NCI-H1105 (cell line): Measurements from ENCODE around the gene CBARP.

Experiments used
- DNase-seq: peaks from one replicate; lab custom pipeline; 2025; lab: John Stamatoyannopoulos, UW

The CBARP gene

GRCh38 chr19:1275260-1275975, 37.6 kb upstream of the CBARP start, which contains the start of gene FAM174C:
TSS of gene FAM174C (plus strand) at chr19:1275530. CDS start at chr19:1275550, 20 bp downstream.
- DNase-seq: peak; percentile 98

DNA sequence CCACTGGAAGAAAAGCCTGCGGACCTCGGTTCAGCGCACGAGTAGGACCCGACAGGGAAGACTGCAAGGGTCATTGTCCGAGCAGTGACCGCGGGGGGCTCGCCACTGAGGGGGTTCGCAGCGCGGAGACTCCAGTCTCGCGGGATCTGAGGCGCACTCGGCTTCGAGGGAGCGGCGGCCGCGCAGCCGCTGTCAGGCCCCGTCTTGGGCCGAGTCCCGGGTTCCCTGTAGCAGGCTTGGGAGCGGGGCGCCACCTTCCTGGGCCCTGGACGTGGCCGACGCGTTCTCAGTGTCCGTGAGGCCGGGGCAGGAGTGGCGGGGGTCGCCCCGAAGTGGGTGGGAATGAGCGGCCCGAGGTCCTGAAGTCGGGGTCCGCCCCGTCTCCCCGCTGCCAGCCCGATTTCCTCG, 37.1 kb upstream of the CBARP start:
- DNase-seq: peak; percentile 60

DNA sequence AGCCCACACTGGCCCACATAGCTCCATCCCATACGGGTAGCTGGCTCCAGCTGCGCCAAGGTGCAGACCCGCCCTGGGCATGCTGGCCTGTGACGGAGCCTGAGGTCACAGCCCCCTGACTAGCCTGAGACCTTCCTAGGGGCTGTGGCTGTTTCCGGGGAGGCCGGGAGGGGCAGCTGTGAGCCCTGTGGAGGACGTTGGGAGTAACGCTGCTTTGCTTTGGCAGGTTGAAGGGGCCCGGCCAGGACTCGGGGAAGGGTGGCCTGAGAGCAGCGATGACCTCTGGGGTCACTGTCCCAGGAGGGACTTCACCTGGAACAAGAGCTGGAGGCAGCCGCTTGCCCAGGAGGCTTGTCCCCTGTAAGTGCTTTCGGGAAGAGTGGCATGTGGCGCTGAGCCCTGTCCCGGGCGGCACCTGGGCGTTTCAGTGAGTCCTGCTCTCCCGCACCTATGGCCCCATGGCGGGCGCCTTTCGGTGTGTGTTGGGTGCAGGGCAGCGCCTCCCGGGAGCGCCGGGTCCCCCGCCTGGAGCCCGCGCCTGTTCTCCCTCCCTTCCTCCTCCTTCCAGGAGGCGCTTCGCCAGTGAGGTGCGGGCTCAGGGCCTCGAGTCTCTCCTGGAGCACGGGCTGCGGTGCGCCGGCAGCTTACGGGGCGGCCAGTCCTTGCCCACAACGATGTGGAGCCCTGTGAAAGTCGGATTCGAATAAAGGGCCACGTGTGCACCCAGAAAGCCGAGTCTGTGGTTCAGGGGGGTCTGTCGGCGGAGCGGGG, 36.5 kb upstream of the CBARP start:
- no peak for DNase-seq

- no peak for DNase-seq
Observed at GRCh38 chr19:1273263-1274041, 35.6 kb upstream of the CBARP start.

- DNase-seq: no peak
Observed at GRCh38 chr19:1272423-1273262, 34.8 kb upstream of the CBARP start.

GRCh38 chr19:1271528-1272422, 34.0 kb upstream of the CBARP start:
- no peak for DNase-seq

- DNase-seq: no peak
Observed at GRCh38 chr19:1270854-1271527, 33.2 kb upstream of the CBARP start.

- no peak for DNase-seq
Observed at GRCh38 chr19:1270213-1270853, 32.5 kb upstream of the CBARP start.

GRCh38 chr19:1269478-1270212, 31.8 kb upstream of the CBARP start:
- peak; percentile 75 for DNase-seq

DNA sequence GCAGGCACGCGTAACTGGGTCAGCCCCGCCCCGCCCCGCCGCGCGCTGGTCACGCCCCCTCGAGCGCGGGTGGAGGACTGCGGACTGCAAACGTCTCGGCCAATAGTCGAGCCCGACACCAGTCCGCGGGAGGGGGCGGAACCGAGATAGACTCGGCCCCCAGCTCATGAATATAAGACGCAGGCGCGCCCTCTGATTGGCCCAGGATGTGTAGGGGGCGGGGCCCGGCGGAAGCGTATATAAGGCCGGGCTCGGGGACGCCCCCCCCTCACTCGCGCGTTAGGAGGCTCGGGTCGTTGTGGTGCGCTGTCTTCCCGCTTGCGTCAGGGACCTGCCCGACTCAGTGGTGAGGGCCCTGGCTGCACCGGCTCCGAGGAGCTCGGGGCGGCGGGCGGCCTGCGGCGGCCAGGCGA, 31.3 kb upstream of the CBARP start, which contains the start of gene CIRBP:
CIRBP (plus strand) TSS at position 268 of the 413 bp plus-strand sequence. CDS start 1,602 bp downstream, outside the sequence.
- peak; percentile 98 for DNase-seq

- DNase-seq: no peak
Observed at GRCh38 chr19:1268226-1269064, 30.6 kb upstream of the CBARP start.

GRCh38 chr19:1267477-1268225, 29.8 kb upstream of the CBARP start:
- DNase-seq: no peak

GRCh38 chr19:1266916-1267476, 29.2 kb upstream of the CBARP start:
- peak; percentile 33 for DNase-seq

DNA sequence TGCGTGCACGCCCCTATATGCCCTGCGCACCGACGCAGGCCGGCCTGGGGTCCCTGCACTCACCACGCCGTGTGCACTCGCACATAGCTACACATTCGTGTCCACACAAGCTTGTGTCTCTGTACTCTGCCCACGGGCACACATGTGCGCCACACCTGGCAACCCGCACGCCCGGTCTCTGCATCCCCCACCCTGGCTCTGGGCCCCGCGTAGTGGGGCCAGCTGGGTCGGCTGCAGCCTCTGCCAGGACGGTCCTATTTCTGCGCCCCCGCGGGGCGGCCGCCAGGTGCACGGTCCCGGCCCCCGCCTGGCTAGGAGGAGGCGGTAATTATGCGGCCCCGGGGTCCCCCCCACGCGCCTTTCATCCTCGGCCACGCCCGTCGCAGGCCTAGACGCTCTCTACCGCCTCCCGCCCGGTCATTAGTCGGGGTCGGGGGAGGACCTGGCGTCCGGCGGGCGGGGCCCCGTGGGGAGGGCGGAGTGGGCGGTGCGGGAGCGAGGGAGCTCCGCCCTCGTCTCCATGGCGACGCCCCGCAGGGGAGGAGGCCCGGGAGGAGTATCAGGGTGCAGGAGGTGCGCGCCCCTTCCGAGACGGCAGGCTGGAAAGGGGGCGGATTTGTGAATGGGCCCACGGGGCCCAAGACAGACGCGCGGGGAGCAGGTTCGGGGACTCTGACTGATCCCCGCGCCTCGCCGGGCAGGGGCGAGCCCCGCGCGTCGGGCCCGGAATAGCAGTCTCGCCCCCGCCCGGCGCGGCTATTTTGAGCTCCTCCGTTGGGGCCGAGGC, 28.5 kb upstream of the CBARP start:
- peak; percentile 85 for DNase-seq

DNA sequence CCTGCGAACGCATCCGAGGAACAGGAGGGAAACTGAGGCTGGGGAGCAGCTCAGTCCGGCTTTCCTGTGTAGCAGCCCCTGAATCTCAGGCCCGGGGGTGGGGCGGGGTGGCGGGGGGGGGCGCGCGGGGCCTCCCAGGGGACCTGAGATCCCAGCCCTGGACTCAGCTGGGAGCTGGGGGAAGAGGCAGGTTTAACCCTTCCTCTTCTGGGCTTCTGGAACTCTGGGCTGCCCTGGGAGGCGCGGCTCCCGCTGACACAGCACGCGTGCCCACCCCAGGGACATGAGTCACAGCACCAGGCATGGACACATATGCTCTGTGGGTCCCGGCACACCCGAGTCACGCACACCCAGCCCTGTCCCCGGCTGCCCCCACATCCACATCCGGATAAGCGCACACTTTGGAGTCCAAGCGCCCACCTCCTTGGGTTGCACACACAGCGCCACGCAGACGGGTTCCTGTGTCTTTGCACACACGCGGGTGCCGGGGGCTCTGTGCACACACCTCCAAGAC, 27.9 kb upstream of the CBARP start:
- DNase-seq: no peak
